GM10266 (cell line): ENCODE measurements around the gene CCDC88B.

ENCODE experiments used
- DNase-seq: peaks from one replicate; pipeline ENCODE4 v3.0.0; 2012; ENCODE audit errors: extremely low spot score
- CTCF ChIP-seq: IDR thresholded peaks from 2 replicates; pipeline ENCODE4 v1.5.1; 2012; ENCODE audit warnings: mild to moderate bottlenecking, low read depth; ENCODE audit not compliant: control insufficient read depth, insufficient read depth; ENCODE audit errors: missing control alignments

The CCDC88B gene

DNA sequence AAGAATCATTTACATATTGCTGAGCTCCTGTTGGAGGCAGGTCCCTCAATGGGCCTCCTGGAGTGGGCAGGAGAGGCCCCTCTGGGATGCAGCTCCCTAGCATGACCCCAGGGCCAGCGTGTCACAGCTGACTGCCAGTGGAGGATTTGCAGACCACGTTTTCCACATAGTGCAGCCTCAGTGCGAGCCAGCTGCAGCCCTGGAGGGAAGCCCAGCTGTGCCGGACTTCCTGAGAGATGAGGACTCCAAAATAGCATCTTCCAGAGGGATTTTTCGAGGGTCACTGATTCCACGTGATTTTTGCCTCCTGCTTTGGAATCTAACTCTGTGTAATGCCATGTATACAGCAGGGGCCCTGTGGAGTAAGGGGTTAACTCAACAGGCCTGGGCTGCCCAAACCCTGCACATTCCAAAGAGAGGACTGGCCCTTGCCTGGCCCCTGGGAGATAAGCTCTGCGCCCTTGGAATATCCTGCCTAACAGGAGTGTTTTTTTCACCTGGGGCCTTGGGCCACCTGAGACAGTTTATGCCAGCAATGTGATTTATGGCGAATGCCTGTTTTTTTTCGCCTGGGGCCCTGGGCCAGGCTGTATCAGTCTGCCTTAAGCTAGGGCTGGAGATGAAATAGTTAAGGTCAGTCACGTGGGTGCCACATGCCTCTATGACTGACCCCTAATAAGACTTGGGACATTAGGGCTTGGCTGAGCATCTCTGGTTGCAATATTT, 66.4 kb downstream of the CCDC88B start:
- TF ChIP-seq CTCF = no peak
- DNase-seq = no peak
